ENCODE data around the gene MPC2.
"Not testable (repeated sequence)": the region's sequence is repeated elsewhere in the genome, so short reads cannot be mapped to it uniquely, and the experiment has no call there.

MPC2 gene

DNA sequence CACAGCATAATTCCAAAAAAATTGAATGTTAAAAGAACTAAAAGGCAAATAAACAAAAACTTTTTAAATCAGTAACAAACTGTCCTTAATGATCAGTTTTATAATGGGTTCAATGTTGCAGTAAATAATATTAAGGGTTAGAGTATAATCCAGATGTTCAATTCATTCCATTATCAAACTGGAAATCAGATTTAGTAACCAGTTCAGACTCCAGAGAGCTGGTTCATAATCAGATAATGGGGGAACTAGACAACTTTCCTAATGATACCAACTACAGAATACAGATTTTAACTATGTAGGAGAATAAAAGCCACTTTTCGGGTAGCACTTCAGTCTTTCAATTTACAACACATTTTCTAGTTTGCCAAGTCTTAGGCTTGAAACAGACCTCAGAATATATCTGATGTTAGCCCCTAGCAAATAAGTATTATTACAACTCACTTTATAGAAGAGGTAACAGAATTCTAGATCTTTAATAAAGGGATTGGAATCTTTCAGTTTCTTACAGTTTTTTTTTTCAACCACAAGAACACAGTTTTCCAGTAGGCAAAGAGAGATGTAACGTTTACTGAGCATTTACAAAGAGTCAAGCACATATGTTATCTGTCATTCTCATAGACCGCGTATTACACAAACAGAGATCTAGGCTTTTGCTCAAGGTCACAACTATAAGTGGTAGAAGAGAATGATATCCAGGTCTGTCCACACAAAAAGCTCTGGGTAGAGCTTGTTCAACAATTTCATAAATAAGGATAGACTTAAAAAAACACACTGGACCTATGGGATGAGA lies 2.3 kb downstream of the MPC2 start:
- DNase-seq, result no peak

DNA sequence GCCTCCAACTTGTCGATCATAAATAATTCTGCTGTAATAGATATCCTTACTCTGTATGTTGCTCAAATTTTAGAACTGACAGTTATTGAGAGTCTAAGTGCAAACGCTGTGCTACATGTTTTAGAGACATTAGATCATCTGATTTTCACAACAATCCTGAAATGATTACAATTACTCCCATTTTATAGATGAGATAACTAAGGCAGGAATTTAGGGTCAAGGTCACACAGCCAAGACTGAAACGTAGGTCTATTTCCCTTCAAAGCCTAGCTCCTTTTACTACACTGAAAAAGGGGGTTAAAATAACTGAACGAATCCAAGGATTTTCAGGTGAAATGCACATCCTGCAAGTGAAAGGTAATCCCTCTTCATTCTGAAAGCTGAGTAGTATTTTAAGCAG lies 3.1 kb downstream of the MPC2 start:
- no peak for DNase-seq

DNA sequence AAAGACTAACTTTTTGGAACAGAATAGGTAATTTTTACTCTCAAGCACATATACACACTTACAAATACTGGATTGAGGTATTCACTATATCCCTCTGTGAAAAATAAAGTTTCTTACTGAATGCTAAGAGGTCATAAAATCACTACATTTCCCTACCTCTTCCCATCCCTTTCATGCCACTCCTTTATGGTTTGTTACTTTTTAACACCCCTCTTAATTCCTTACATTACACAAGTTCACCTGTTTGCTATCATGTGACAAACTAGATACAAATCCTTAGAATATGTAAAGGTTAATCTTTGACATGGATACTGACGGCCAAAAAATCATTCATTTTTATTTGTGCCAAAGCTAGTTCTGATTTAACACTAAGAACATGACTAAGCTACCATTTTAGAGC lies 7.1 kb downstream of the MPC2 start:
- no peak for DNase-seq

DNA sequence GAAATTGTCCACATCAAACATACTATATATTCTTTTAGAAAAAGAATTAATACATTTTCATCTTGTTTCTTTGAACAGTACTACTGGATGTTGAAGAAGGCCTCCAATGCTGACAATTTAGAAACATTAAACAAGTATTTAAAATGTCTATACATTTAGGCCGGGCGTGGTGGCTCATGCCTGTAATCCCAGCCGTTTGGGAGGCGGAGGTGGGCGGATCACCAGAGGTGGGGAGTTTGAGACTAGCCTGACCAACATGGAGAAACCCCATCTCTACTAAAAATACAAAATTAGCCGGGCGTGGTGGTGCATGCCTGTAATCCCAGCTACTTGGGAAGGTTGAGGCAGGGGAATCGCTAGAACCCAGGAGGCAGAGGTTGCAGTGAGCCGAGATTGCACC lies 8.0 kb downstream of the MPC2 start:
- not testable (repeated sequence) for DNase-seq

DNA sequence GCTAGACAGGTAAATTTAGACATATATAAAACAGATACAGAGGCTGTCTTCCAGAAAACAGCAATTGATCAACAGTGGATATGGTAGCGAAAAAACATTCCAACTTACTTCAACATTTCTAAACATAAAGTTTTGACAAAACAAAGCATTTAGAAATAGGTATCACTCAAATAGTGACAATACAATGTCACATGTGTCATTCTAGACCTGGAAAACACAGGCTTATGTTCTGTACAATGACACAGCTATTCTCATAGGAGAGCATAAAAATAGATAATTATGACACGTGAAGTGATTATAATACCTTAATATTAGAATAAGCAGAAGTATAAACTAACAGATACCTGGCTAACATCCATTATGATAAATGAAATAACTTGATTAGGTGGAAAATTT lies 8.4 kb downstream of the MPC2 start:
- no peak for DNase-seq

DNA sequence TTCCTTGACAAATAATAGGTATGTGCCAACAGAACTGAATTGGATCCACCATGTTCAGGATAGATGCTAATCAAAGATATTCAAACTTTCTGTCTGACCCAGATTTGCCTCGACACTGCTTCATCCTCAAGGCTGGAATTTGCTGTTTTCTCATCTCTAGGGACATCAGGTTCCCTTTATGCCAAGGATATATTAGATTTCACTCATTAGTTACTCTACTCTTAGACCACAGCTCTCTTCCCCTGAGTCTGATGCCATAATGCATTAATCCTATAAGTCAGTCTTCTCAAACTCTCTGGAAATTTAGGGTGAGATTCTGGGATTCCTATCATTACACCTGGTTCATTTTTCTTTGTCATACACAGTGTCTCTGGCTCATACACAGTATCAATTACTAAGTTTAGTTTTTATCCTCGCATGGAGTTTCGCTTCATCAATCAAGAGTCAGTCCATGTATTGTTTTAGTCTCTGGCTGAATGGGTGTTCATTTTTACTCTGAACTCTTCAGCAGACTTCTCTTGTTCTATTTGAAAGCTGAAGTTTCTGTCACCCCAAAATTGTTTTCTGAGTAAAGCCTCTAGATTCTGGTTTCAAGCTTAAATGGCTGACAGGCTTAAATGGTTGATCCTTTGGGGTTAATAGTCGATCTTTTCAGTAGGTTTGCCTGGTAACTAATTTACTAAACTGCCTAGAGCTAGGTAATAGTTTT lies 9.7 kb downstream of the MPC2 start:
- DNase-seq, result no peak

DNA sequence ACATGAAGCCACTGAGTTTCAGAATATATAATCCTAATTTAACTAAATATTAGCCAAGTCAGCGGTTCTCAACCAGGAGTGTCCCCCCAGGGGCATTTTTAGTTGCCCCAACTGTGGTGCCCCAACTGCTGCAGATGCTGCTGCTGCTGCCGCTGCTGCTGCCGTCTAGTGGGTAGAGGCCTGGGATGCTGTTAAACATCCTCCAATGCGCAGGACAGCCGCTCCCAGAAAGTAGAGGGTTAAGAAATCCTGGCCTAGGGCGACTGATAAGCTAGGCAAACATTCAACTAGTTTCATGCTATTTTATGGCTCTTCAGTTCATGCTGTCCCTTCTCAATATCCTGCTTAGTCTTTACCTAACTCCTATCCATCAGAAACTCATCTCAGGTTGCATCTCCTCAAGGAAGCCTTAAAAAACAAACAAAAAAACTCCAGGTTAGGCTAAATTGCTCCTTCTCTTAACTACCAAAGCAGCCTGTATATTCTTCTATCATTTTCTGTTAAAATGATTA lies 10.3 kb downstream of the MPC2 start:
- DNase-seq, result no peak

DNA sequence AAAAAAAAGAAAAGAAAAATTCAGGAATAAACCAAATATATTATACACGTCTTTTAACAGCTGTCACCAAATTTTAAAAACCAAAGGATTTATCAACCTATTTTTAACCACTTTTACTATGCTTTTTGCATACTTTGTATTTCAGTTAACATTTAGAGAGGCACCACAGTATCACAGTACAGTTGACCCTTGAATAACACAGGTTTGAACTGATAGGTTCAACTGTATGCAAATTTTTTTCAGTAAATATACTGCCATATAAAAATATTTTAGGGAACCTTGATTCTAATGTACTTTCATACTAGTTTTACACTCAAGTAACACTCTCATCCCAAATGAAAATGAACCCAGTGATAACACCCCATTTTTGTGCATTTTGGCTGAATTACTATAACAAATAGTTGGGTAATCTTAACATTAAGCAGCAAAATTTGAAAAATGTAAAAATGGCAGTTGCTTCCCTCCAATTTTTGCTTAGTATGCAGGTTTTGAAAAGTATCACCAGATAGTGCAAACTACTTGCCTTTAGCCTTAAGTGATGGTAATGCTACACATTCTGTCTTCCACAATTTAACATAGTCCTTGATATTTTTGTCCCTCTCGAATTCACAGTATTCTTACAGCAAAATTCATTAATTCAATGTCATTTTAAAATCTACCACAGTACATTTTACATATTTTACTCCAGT lies 12.2 kb downstream of the MPC2 start:
- DNase-seq, result no peak

DNA sequence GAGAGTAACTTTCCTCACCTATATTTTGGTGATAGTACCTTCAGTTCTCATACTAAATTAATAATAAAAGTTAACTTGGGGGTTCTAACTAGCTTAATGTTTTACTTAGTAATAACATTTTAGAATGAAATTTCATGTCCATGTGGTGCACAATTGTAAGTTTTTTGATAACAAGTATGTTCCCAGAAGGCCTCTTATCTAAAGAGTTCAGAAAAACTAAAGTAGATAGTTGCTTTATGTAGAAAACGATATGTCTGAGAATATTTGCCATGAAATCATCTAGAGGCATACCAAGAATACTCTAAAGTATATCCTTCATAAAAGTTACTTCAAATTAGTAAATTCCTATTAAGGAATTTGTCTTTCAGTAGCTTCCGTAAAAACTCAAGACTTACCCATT lies 12.8 kb downstream of the MPC2 start:
- DNase-seq, result no peak

DNA sequence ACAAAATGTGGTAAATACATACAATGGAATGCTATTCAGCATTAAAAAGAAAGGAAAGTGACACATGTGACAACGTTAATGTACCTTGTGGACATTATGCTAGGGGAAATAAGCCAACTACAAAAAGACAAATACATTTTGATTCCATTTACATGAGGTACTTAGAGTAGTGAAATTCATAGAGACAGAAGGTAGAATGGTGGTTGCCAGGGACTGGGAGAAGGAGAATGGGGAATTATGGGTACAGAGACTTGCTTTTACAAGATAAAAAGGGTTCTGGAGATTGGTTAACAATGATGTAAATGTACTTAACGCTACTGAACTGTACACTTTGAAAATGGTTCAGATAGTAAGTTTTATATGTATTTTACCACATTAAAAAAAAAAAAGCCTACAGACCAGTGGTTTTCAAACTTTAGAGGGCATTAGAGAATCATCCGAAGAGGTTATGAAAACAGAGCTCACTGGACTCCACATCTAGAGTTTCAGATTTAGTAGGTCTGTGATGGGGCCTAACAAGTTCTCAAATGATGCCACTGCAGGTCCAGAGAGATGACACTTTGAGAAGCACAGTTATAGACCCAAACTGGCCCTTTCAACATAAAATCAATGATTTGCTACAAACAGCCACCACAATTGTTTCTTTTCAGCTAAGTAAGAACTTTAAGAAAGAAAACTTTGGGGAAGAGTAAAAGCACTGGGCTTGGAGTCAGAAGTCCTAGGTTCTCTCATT lies 13.4 kb downstream of the MPC2 start:
- no peak for DNase-seq

DNA sequence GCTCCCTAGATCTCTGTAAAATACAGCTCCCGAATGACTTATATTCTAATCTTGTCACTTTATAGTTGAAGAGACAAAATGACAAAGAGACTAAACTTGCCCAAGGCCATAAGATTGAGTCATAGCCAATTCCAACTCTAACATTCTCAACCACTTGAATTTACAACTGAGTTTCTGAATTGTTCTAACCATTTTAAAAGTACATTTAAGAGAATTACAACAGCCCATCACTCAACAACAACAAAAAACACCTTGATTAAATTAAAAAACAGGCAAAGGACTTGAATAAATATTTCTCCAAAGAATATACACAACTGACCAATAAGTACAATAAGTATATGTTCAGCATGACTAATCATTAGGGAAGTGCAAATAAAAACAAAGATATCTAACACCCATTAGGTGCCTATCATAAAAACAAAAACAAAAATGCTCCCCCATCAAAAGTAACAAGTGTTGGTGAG lies 14.2 kb downstream of the MPC2 start:
- no peak for DNase-seq

DNA sequence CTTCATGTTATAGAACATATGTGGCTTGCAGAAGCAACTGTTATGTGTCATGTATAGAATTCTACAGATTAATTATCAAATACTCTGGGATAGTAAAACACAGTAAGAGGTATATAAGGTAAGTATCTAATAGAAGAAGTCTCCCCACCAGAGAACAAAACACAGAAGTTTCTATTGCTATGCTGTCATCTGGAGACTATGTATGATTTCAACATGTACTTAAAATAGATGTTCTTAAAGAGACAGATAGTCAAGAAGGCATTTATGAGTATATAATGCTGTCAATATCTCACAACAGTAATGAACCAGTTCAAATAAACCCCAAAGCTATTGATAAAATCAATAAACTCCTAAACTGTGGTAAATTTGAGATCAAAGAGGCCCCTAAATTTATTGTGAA lies 14.8 kb downstream of the MPC2 start:
- no peak for DNase-seq

DNA sequence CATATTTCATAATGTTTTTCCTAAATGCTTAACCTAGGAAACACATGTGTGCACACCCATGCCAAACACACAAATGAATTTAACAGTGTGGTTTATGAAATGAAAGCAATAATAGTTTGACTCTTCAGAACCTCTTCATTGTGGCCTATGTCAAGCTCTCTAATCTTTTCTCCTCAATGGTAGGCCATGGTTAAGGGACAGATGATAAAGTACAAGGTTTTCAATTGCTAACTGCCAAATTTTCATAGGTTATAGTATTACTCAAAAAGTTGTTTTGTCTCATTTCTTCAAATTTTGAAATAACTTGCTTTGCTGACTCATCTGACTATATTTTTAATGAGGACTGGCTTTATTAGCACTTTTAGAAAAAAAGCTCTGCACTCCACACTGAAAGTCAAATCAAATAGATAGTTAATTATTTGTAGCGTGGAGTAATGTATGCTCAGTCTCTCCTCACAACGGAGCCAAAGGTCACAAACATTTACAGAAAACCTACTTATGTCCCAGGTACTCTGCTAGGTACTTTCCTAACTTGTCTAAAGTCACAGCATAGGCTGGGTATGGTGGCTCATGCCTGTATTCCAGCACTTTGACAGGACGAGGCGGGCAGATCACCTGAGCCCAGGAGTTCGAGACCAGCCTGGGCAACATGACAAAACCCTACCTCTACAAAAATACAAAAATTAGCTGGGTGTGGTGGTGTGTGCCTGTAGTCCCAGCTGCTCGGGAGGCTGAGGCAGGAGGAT lies 19.9 kb downstream of the MPC2 start:
- no peak for DNase-seq

DNA sequence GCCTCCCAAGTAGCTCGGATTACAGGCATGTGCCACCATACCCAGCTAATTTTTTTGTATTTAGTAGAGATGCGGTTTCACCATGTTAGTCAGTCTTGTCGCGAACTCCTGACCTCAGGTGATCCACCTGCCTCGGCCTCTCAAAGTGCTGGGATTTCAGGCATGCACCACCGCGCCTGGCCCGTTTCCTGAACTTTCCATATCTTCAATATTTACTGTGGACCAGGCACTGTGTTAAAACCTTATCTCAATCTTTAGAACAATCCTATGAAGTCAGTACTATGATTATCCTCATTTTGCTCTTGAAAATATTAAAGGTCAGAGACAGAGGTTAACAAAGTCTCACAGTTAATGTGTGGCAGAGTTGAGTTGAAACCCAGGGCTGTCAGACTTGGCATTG lies 21.3 kb downstream of the MPC2 start:
- DNase-seq, result no peak

DNA sequence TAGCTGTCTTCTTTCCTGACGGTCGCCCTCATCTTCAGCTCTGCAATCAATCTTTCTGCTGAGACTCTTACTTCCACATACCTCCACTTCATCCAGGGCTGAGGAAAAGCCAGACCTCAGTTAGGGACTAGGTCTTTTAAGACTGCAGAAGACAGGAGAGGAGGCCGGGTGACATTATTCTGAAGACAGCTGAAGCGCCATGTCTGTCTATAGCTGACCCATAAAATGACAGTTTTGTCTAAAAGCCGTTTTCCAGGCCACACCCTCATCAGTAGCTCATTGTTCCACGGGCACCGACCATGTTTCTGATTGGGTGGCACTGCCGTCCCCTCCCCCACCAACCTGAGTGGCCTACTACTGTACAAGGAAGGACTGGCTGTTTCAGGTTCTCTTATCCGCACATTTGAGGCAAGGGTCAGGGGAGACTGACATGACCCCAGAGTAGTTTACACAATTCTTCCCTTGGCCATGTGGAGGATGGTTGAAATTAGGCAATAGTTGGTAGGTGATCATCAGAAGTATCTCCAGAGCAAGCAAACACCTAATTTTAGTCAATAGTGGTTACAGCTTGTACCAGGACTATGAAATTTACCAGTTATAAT lies 22.9 kb downstream of the MPC2 start, which contains the start of gene ADCY10:
Gene ADCY10 (minus strand): TSS at position 240 of the 602 bp plus-strand sequence. CDS start 8,994 bp downstream, outside the sequence.
- no peak for DNase-seq

DNA sequence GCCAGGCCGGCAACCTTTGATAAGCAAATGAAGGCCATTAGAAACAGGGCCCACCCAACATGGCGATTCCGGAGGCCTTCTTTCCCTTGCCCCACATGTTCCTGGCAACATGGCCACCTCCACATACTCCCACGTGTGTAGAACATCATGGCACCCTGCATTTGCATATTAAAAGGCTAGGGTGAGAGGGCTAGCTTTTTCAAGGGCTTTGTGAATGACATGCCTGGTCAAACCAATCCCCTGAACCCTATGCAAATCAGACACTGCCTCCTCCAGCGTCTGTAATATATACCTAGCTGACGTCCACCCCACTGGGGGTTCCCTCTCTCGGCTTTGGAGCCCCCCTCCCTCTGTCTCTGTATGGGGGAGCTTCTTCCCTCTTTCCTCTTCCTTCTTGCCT lies 24.6 kb downstream of the MPC2 start:
- DNase-seq, result no peak

DNA sequence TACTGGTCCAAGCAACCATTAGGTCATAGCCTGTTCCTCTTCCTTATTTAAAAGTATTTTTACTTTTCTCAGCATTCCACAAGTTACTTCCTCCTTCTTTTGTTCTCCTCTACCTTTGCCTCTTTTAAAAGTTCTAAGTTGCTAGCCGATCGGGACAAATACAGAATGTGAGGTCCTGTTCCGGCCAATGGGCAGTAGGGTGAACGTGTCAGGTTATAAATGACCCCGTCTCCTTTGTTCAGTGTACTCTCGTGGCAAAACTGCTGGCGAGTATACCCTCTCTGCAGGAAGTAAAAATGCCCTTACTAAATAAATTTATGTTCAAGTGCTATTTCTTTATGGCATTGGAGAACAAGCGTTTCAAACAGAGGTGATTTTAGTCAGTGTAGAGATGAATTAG lies 25.5 kb downstream of the MPC2 start:
- DNase-seq, result no peak

DNA sequence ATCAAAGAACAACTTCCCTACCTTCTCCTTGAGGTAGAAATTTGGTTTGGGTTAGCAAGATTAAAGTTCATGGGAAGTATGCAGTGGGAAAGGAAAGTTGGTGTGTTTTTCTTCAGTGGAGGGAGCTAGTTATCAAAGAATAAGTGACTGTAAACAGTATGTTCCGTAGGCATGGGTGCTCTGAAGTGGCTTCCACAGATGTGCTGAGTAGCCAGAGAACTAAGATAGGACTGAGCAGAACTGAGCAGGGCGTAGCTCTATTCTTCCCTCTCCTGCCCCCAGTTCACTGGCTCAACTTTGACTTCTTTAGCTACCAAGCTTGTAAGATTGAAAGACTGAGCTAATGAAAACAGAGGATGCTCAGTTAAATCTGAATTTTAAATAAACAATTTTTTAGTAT lies 26.3 kb downstream of the MPC2 start:
- no peak for DNase-seq

DNA sequence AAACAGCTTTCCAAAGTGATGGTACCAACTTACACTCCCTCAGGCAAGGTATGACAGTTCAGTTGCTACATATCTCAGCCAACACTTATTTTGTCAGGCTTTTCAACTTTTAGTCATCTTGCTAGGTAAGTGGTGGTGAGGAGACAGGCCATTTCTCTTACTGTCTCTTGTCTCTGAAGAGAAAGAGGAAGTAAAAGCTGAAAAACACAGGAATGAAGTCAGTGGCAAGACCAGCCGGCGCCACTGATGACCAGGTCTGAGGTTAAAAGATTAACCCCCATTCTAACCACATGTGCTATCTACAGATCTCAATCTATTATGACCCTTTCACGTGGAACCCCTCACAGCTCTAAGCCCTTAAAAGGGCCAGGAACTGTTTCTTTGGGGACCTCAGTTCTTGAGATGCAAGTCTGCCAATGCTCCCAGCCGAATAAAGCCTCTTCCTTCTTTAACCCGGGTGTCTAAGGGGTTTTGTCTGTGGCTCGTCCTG lies 27.1 kb downstream of the MPC2 start:
- DNase-seq, result no peak

DNA sequence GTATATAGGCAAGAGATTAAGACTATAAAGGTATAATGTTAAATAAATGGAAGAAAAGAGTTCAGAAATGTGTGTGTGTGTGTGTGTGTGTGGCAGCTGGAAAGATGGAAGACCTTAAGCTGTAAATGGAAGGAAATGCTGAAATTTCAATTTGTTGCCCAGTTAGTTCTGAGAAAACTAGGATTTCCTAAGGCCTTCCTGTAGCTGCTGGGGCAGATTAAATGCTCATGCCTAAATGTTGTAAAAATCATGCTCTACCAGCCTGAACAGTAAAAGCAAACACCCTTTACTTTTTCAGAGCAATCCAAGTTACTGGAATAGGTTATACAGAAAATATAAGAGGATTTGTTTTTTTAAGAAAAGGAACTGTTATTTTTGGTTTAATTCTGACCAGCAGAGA lies 31.2 kb downstream of the MPC2 start:
- no peak for DNase-seq

DNA sequence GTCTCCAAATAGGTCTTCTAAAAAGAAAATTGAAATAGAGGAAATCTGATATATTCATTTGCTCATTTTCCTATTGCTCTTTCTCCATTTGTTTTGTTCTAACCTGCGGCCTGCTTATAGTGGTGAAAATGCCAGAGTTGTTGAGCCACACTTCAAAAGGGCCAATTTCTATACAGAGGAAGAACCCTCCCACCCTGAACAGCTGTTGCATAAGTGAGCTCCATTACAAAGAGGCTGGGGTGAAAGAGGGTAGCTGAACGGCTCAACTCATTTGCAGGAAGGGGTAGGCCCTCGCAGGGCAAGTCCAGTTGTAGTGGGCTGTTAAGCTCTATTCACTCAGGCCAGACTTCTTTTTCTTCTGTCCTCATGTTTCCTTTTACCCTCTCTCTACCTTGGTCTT lies 31.7 kb downstream of the MPC2 start:
- peak; percentile 2 for DNase-seq
